A673 (cell line): ENCODE results near the gene TBC1D2.

ENCODE experiments used
- CTCF ChIP-seq: fragments of 300-800, 200-600 bp; sonication (generic); conservative IDR thresholded peaks from 2 replicates; pipeline ENCODE4 v1.5.1; 2017; ENCODE audit warnings: low read depth, mild to moderate bottlenecking, antibody characterized with exemption, low read length, moderate library complexity, mixed read lengths
- EZH2 ChIP-seq: fragments of 200-600 bp; sonication (generic); IDR thresholded peaks from 2 replicates; pipeline ENCODE4 v1.6.1; 2017; ENCODE audit warnings: borderline replicate concordance, low read depth, mild to moderate bottlenecking, mixed read lengths, antibody characterized with exemption, low read length; ENCODE audit not compliant: poor library complexity, severe bottlenecking

- TF ChIP-seq CTCF, result no peak
- no peak for TF ChIP-seq EZH2
These were observed 55.9 kb downstream of the TBC1D2 start for GRCh38 chr9:98199388-98200033.
